ENCODE data around the gene GDPD4. TPM values are rescaled to one million over a fixed set of nuclear protein-coding genes. Genes with fewer than 3 reads are reported as not detected.

GDPD4 gene
- polyA plus RNA-seq, 2 of the 4 experiments (the other 2 are of a cell fraction) = not detected

DNA sequence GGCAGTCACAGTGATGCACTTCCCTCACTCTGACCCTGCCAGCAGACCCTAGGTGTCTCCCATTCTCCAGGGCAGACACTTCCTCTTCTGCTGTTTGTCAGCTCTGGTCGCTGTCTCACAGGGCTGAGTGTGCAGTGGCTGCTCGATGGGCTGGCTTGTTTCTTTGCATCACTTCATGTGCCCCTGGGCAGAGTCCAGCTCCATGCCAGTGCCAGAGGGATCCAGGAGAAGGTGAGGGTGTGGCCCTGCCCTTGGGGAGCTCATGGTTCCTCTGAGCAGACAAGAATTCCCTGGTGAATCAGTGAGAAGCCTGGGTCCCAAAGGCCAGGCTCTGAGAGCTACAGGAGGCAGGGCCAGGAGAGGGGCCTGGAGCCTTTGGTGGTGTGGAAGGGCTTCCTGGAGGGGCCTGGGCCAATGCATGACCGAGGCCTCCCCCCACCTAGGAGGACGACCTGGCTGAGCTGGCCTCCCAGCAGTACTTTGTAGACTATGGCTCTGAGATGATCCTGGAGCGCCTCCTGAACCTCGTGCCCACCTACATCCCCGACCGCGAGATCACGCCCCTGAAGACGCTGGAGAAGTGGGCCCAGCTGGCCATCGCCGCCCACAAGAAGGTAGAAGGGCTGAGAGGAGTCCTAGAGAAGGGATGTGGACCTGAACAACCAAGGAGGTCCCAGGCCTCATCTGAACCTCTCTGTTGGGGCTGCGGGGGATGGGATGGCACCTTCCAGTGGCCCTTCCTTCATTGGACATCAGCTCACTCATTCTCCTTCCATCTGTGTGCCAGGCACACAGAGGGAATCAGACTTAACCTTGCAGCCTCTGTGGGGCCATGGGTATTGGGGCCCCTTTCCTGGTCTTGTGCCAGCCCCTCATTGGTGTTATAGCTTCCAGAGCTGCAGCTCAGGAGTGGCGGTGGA, 107.3 kb downstream of the GDPD4 start:
- FAIRE-seq (no peak), ATAC-seq (no peak), DNase-seq (ENCODE audit: low read depth in 1 of 2, low spot score in 1 of 2) (no peak)
- no peaks in the 10 kb centered on the region for H3K9me3 ChIP-seq
- ChIA-PET CTCF (interaction anchor here (0.6 to 4.5 kb wide), 16 partner anchors 10 to 425 kb away, joined by 3 to 59 read pairs (median 4); partner anchors contain the start of gene MYO7A), POLR2A (no interaction called here)
- 86% methylated on average over 12 of the region's 15 CpGs for WGBS (ENCODE audit: missing lambda C conversion rate)
- no peak overlapping the region for H3K4me2 ChIP-seq
- H3K4me1 ChIP-seq = no peaks in the 10 kb centered on the region
- H3K4me3 ChIP-seq = no peak overlapping the region
- TF ChIP-seq SMC3 (IDR thresholded peaks at IDR 0.05) = no peak
- no peak for TF ChIP-seq BHLHE40 (IDR thresholded peaks at IDR 0.05; ENCODE audit: low read depth, low read length)
- no peak for TF ChIP-seq NPAS2 (CRISPR knock-in tag; IDR thresholded peaks at IDR 0.05; ENCODE audit: borderline replicate concordance)
- no peak for TF ChIP-seq CEBPB (IDR thresholded peaks at IDR 0.05)
- TF ChIP-seq RCOR1 (IDR thresholded peaks at IDR 0.05; ENCODE audit: low read depth, low read length) = no peak
- no peak for TF ChIP-seq MAFK (IDR thresholded peaks at IDR 0.05; ENCODE audit: partially characterized antibody)
- TF ChIP-seq, protein P1, sequence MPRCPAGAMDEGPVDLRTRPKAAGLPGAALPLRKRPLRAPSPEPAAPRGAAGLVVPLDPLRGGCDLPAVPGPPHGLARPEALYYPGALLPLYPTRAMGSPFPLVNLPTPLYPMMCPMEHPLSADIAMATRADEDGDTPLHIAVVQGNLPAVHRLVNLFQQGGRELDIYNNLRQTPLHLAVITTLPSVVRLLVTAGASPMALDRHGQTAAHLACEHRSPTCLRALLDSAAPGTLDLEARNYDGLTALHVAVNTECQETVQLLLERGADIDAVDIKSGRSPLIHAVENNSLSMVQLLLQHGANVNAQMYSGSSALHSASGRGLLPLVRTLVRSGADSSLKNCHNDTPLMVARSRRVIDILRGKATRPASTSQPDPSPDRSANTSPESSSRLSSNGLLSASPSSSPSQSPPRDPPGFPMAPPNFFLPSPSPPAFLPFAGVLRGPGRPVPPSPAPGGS (IDR thresholded peaks at IDR 0.05) = no peak
- no peak for TF ChIP-seq HOXB13 (CRISPR knock-in tag; IDR thresholded peaks at IDR 0.05; ENCODE audit: low read depth)
- no peak for TF ChIP-seq EP300 (IDR thresholded peaks at IDR 0.05)
- no peak for TF ChIP-seq RARB (CRISPR knock-in tag; IDR thresholded peaks at IDR 0.05)
- no peak for TF ChIP-seq TFCP2L1 (CRISPR knock-in tag; IDR thresholded peaks at IDR 0.05)
- no peak for TF ChIP-seq POLR2AphosphoS2 (conservative IDR thresholded peaks at IDR 0.05; ENCODE audit: low read length)
- no peak overlapping the region for H3K27ac ChIP-seq

DNA sequence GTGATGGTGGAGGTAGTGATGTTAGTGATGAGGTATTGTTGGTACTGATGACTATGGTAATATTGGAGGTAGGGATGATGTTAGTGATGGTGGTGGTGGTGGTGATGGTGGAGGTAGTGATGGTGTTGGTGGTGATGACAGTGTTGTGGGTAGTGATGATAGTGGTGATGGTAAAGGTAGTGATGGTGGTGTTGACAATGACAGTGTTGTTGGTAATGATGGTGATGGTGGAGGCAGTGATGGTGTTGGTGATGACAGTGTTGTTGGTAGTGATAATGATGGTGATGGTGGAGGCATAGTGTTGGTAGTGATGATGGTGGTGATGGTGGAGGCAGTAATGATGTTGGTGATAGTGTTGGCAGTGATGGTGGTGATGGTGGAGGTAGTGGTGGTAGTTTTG, 108.3 kb downstream of the GDPD4 start:
- FAIRE-seq (no peak), DNase-seq (ENCODE audit: low read depth in 1 of 2, low spot score in 1 of 2) (no peak), ATAC-seq (no peak)
- CTCF ChIA-PET = interaction anchor here (0.6 to 10.8 kb wide), 26 partner anchors 9 to 446 kb away, joined by 3 to 161 read pairs (median 4); partner anchors contain the start of gene MYO7A
- TF ChIP-seq RCOR1 (IDR thresholded peaks at IDR 0.05; ENCODE audit: low read depth, low read length) (no peak), MYC (IDR thresholded peaks at IDR 0.05; ENCODE audit: borderline replicate concordance, low read length) (no peak), RAD21 (conservative IDR thresholded peaks at IDR 0.05 in 1 of 2, IDR thresholded peaks at IDR 0.05 in 1 of 2) (no peak), POLR2AphosphoS2 (conservative IDR thresholded peaks at IDR 0.05; ENCODE audit: low read length) (no peak), POLR2A (IDR thresholded peaks at IDR 0.05; ENCODE audit: low read length) (no peak), ESRRA (IDR thresholded peaks at IDR 0.05; ENCODE audit: borderline replicate concordance, low read length) (no peak), JUNB (IDR thresholded peaks at IDR 0.05) (no peak), HDAC2 (IDR thresholded peaks at IDR 0.05) (no peak), RFX5 (IDR thresholded peaks at IDR 0.05) (no peak), JUN (IDR thresholded peaks at IDR 0.05) (no peak)
- TF ChIP-seq, protein P2, sequence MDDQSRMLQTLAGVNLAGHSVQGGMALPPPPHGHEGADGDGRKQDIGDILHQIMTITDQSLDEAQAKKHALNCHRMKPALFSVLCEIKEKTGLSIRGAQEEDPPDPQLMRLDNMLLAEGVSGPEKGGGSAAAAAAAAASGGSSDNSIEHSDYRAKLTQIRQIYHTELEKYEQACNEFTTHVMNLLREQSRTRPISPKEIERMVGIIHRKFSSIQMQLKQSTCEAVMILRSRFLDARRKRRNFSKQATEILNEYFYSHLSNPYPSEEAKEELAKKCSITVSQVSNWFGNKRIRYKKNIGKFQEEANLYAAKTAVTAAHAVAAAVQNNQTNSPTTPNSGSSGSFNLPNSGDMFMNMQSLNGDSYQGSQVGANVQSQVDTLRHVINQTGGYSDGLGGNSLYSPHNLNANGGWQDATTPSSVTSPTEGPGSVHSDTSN (IDR thresholded peaks at IDR 0.05) = no peak
- TF ChIP-seq, protein P3, sequence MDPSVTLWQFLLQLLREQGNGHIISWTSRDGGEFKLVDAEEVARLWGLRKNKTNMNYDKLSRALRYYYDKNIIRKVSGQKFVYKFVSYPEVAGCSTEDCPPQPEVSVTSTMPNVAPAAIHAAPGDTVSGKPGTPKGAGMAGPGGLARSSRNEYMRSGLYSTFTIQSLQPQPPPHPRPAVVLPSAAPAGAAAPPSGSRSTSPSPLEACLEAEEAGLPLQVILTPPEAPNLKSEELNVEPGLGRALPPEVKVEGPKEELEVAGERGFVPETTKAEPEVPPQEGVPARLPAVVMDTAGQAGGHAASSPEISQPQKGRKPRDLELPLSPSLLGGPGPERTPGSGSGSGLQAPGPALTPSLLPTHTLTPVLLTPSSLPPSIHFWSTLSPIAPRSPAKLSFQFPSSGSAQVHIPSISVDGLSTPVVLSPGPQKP (IDR thresholded peaks at IDR 0.05; ENCODE audit: low read depth, low read length) = no peak
- TF ChIP-seq, protein P4, sequence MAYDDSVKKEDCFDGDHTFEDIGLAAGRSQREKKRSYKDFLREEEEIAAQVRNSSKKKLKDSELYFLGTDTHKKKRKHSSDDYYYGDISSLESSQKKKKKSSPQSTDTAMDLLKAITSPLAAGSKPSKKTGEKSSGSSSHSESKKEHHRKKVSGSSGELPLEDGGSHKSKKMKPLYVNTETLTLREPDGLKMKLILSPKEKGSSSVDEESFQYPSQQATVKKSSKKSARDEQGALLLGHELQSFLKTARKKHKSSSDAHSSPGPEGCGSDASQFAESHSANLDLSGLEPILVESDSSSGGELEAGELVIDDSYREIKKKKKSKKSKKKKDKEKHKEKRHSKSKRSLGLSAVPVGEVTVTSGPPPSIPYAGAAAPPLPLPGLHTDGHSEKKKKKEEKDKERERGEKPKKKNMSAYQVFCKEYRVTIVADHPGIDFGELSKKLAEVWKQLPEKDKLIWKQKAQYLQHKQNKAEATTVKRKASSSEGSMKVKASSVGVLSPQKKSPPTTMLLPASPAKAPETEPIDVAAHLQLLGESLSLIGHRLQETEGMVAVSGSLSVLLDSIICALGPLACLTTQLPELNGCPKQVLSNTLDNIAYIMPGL (CRISPR knock-in tag; IDR thresholded peaks at IDR 0.05; ENCODE audit: borderline replicate concordance) = no peak
- TF ChIP-seq, protein P5, sequence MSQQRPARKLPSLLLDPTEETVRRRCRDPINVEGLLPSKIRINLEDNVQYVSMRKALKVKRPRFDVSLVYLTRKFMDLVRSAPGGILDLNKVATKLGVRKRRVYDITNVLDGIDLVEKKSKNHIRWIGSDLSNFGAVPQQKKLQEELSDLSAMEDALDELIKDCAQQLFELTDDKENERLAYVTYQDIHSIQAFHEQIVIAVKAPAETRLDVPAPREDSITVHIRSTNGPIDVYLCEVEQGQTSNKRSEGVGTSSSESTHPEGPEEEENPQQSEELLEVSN (IDR thresholded peaks at IDR 0.05; ENCODE audit: borderline replicate concordance, low read depth) = no peak
- no peaks in the 10 kb centered on the region for H3K4me1 ChIP-seq
- POLR2A ChIA-PET = no interaction called here
- H3K4me2 ChIP-seq = no peak overlapping the region
- H3K4me3 ChIP-seq = no peak overlapping the region
- no peak overlapping the region for H3K27ac ChIP-seq
- H3K9me3 ChIP-seq = no peaks in the 10 kb centered on the region
